Right lobe of liver (tissue), 6 donors: ENCODE results near the gene RUVBL2. TPM values are rescaled to one million over a fixed set of nuclear protein-coding genes. Genes with fewer than 3 reads are reported as not detected.
A peak's percentile ranks its signal among the peaks of the same experiment; 100 is the strongest.

Source experiments
- ATAC-seq, 4 donors: fragments of 200-7000 bp; cut with Tn5 transposase; one replicate each; pipeline ENCODE4 v1.9.1; 2020; ENCODE audit warnings: mild to moderate bottlenecking in 4 of 4, moderate library complexity in 4 of 4
- DNase-seq, 3 donors: peaks; one replicate each; pipeline ENCODE4 v3.0.0-alpha.2; 2020
- H3K27ac ChIP-seq, 3 donors: fragments of 200-600 bp; one replicate each; pipeline ENCODE4 v1.8.0; 2022
- H3K27me3 ChIP-seq, 2 donors: fragments of 200-600 bp; one replicate each; pipeline ENCODE4 v1.8.0; 2022
- H3K36me3 ChIP-seq, 4 donors: fragments of 200-600 bp; sonication (generic) in 1 of 4; one replicate each; pipeline versions ENCODE4 v1.5.1 to v1.8.0; 2017 to 2022; ENCODE audit warnings: control low read depth in 1 of 4
- H3K4me1 ChIP-seq, 4 donors: fragments of 200-600 bp; sonication (generic) in 1 of 4; one replicate each; pipeline versions ENCODE4 v1.5.1 to v1.8.0; 2017 to 2022; ENCODE audit warnings: control low read depth in 1 of 4
- H3K4me3 ChIP-seq, 3 donors: fragments of 200-600 bp; one replicate each; pipeline ENCODE4 v1.8.0; 2022
- H3K9me3 ChIP-seq, 4 donors: fragments of 200-600 bp; sonication (generic) in 1 of 4; one replicate each; pipeline versions ENCODE4 v1.5.1 to v1.8.0; 2017 to 2022; ENCODE audit warnings: control low read depth in 1 of 4
- CTCF ChIP-seq, 4 donors: fragments of 200-600 bp in 3 of 4; fragments of 450-650 bp in 1 of 4; IDR thresholded peaks; one replicate each; pipeline versions ENCODE4 v1.5.1 to v1.8.0; 2016 to 2022; ENCODE audit warnings: antibody characterized with exemption in 4 of 4, mild to moderate bottlenecking in 2 of 4
- POLR2A ChIP-seq: fragments of 450-650 bp; IDR thresholded peaks from one replicate; pipeline ENCODE4 v1.6.1; 2017; ENCODE audit warnings: antibody characterized with exemption, mild to moderate bottlenecking
- WGBS: methylation state at CpG from one replicate; pipeline ENCODE4 v1.1.6; 2018; ENCODE audit warnings: low coverage, low lambda C conversion rate; ENCODE audit not compliant: insufficient coverage; ENCODE audit errors: missing lambda C conversion rate; 5-methylcytosine and 5-hydroxymethylcytosine counted together
- intact Hi-C, 2 donors: fragments of 100-400 bp; cut with DNase I; formaldehyde crosslinking; loops; one replicate each; pipeline versions ENCODE4 v1.11.2 to v1.14.1; 2022
- microRNA-seq, 2 donors: library from miRNA; unstranded; fragments of <30 nt; microRNA quantifications; one replicate each; pipeline ENCODE4, GENCODE V29; 2019 to 2020
- small RNA-seq, 2 experiments: library from RNA; depleted of rRNA; stranded (forward); fragments of <200 nt; gene quantifications; one replicate each; pipeline ENCODE3, GENCODE V24; 2016
- total RNA-seq, 6 experiments: library from RNA; depleted of rRNA in 2 of 6; stranded (reverse); fragments of >200 nt in 2 of 6; fragmentation: NEBNext Ultra II Directional in 3 of 6; extraction: Animal tissue kit (Norgen Biotek cat#: 25700) in 3 of 6; gene quantifications; one replicate each; pipeline versions ENCODE4 v1.1.0 to v1.2.4, GENCODE V29; 2016 to 2023
- donor health status: DM: no; HTN: yes; CAD: no.
- donor health status: DM: no; HTN: no; CAD: no.
- donor health status: DM: no; HTN: no; CAD: no.
- donor health status: DM: no; HTN: yes; CAD: no.
- donor health status: DM: no; HTN: yes; CAD: no.

RUVBL2 gene
- total RNA-seq, 6 experiments from 2014 or later = 22.8 to 66.7 (median 32.3) TPM

- ATAC-seq = no peak
- 42% methylated on average over 10 of the region's 25 CpGs for WGBS
These were observed 67.8 kb downstream of the RUVBL2 start for GRCh38 chr19:49061445-49061844.

DNA sequence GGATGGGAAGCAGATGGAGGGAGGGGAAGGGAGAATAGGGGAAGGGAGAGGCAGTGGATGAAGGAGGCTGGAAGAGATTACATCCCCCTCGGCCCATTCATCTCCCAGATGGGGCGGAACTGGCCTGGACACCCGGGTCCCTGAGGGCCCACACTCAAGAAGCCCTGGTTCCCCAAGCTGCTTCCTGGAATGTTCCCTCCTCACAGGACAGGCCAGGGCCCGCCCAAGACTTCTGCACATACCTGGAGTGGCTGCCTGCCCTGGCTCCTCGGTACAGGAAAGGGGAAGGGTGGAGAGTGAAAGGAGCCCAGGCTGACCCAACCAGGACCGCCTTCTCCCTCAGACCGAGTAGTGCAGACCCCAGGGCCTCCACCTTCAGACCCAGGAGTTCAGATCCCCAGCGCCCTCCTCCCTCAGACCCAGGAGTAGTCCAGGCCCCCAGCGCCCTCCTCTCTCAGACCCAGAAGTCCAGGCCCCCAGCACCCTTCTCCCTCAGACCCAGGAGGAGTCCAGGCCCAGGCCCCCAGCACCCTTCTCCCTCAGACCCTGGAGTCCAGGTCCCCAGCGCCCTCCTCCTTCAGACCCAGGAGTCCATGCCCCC lies 70.4 kb downstream of the RUVBL2 start:
- DNase-seq = no peak
- Histone ChIP-seq H3K27me3 (no peaks in the 10 kb centered on the region), H3K27ac (no peak overlapping the region), H3K9me3 (no peaks in the 10 kb centered on the region), H3K4me1 (no peaks in the 10 kb centered on the region), H3K36me3 (no peaks in the 10 kb centered on the region), H3K4me3 (no peak overlapping the region)
- intact Hi-C loops = no loop called here
- TF ChIP-seq POLR2A = no peak
- no peak for TF ChIP-seq CTCF (IDR thresholded peaks at IDR 0.05)
- WGBS = 34% methylated on average over 3 of the region's 10 CpGs
- peak in 1 of 4 donors; percentile 10 for ATAC-seq

More at GRCh38 chr19:49061445-49061844, 67.8 kb downstream of the RUVBL2 start:
- H3K9me3 ChIP-seq = no peaks in the 10 kb centered on the region
- TF ChIP-seq POLR2A (no peak), CTCF (IDR thresholded peaks at IDR 0.05) (no peak)
- H3K27ac ChIP-seq = no peak overlapping the region
- intact Hi-C loops = no loop called here
- no peaks in the 10 kb centered on the region for H3K36me3 ChIP-seq
- no peaks in the 10 kb centered on the region for H3K27me3 ChIP-seq
- peaks cover 0 to 5% (median under 1%) of the 10 kb centered on the region in 4 donors for H3K4me1 ChIP-seq
- no peak overlapping the region for H3K4me3 ChIP-seq
- no peak for DNase-seq

DNA sequence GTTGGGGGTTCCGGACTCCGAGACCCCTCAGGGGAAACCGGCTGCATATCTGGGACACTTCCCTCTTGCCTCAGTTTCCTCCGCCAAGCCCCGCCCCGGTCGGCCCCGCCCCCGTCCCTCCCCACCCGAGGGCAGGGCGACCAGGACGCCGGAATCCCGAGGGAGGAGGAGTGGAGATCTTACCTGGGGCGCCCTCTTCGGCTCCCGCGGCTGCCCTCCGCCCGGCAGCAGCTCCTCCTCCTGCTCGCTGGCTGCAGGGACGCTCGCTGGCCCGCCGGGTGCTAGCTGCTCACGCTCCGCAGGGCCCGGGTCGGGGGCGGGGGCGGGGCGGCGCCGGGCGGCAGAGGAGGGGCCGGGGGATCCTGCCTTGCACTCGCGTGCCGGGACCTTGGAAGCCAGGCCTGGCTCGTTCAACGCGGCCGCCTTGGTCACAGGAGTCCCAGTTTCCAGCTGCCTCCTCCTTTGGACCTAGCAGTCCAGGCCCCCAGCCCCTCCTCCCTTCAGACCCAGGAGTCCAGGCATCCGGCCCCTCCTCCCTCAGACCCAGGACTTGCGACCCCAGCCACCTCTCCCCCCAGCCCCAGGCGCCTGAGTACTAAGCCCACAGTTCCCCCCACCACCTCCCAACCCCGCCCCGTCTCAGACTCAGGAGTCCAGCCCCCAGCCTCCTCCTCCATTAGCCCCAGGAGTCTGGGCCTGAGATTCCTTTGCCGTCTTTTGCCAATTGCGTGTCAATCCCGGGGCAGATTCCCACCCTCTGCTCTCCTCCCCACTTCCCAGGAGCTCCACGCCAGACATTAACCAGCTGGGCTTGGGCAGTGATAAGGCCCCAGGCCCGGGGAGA lies 71.3 kb downstream of the RUVBL2 start, which contains the start of gene NTF4:
NTF4 (minus strand) TSS at position 51 of the 844 bp plus-strand sequence. CDS start 2,821 bp downstream, outside the sequence.
- Histone ChIP-seq H3K27me3 (no peaks in the 10 kb centered on the region), H3K36me3 (no peaks in the 10 kb centered on the region), H3K9me3 (no peaks in the 10 kb centered on the region), H3K4me1 (no peaks in the 10 kb centered on the region), H3K4me3 (no peak within 1 kb of the TSS), H3K27ac (no peak within 1 kb of the TSS)
- TF ChIP-seq POLR2A (no peak), CTCF (IDR thresholded peaks at IDR 0.05) (no peak)
- intact Hi-C loops = no loop called here
- no peak for DNase-seq
- WGBS = 11% methylated on average over 3 of the region's 53 CpGs
- peak; percentile 31 to 52 (median 38) for ATAC-seq

Small RNAs within 50 kb of the gene (microRNA-seq; reads per million reads assigned to microRNA genes)
- 0 reads per million in 2 donors for gene MIR6798

Small RNAs within 50 kb of the gene (small RNA-seq; reads per million reads assigned to genes)
- gene MIR6798 = 0 to 0.10 reads per million in 2 experiments

Other genes starting within 250 kb of the RUVBL2 start
- under 1 TPM in 5 of 6 experiments, not detected in 1; 0.10 to 0.35 (median 0.13) TPM for gene IZUMO1, start 247.0 kb upstream of the RUVBL2 start, total RNA-seq
- 1 to 10 TPM in 3 of 6 experiments, under 1 TPM in 3; 0.22 to 1.9 (median 0.93) TPM for gene FUT1, start 241.2 kb upstream of the RUVBL2 start, total RNA-seq
- gene FGF21, start 238.4 kb upstream of the RUVBL2 start, total RNA-seq = 10 to 100 TPM in 4 of 6 experiments, 1 to 10 TPM in 1, not detected in 1; 5.1 to 55.3 (median 32.7) TPM
- gene BCAT2, start 182.9 kb upstream of the RUVBL2 start, total RNA-seq = 10 to 100 TPM in 4 of 6 experiments, 1 to 10 TPM in 2; 8.9 to 48.3 (median 12.5) TPM
- 10 to 100 TPM in 4 of 6 experiments, 1 to 10 TPM in 2; 3.5 to 78.0 (median 15.7) TPM for gene HSD17B14, start 157.4 kb upstream of the RUVBL2 start, total RNA-seq
- 10 to 100 TPM in 4 of 6 experiments, 1 to 10 TPM in 2; 5.7 to 25.6 (median 12.0) TPM for gene PLEKHA4, start 125.3 kb upstream of the RUVBL2 start, total RNA-seq
- gene PPP1R15A, start 121.5 kb upstream of the RUVBL2 start, total RNA-seq = 10 to 100 TPM in 4 of 6 experiments, 1 to 10 TPM in 2; 4.5 to 25.6 (median 12.2) TPM
- not detected for gene TULP2, start 95.1 kb upstream of the RUVBL2 start, total RNA-seq
- 100 to 1,000 TPM; 306 to 376 (median 349) TPM for gene NUCB1, start 93.6 kb upstream of the RUVBL2 start, total RNA-seq
- under 1 TPM in 1 of 6 experiments, not detected in 5; 0.29 TPM for gene DHDH, start 60.2 kb upstream of the RUVBL2 start, total RNA-seq
- 10 to 100 TPM; 15.9 to 54.1 (median 30.8) TPM for gene BAX, start 39.0 kb upstream of the RUVBL2 start, total RNA-seq
- over 10,000 TPM in 3 of 6 experiments, 1,000 to 10,000 TPM in 3; 5,005 to 19,229 (median 10,447) TPM for gene FTL, start 28.6 kb upstream of the RUVBL2 start, total RNA-seq
- 10 to 100 TPM in 2 of 6 experiments, 1 to 10 TPM in 4; 4.7 to 12.5 (median 8.9) TPM for gene GYS1, start 578 bp upstream of the RUVBL2 start, total RNA-seq
- gene LHB, start 23.2 kb downstream of the RUVBL2 start, total RNA-seq = not detected
- not detected for gene CGB3, start 30.4 kb downstream of the RUVBL2 start, total RNA-seq
- not detected for gene CGB2, start 38.0 kb downstream of the RUVBL2 start, total RNA-seq
- not detected for gene CGB1, start 43.0 kb downstream of the RUVBL2 start, total RNA-seq
- gene CGB5, start 50.0 kb downstream of the RUVBL2 start, total RNA-seq = not detected
- not detected for gene CGB8, start 55.2 kb downstream of the RUVBL2 start, total RNA-seq
- not detected for gene CGB7, start 63.9 kb downstream of the RUVBL2 start, total RNA-seq
- gene NTF4, start 70.9 kb downstream of the RUVBL2 start, total RNA-seq = not detected
- not detected for gene KCNA7, start 78.8 kb downstream of the RUVBL2 start, total RNA-seq
- 100 to 1,000 TPM in 5 of 6 experiments, 10 to 100 TPM in 1; 80.8 to 187 (median 123) TPM for gene SNRNP70, start 91.6 kb downstream of the RUVBL2 start, total RNA-seq
- gene LIN7B, start 120.5 kb downstream of the RUVBL2 start, total RNA-seq = 1 to 10 TPM; 1.5 to 4.3 (median 2.4) TPM
- 1 to 10 TPM in 5 of 6 experiments, under 1 TPM in 1; 0.73 to 8.1 (median 1.5) TPM for gene C19orf73, start 125.3 kb downstream of the RUVBL2 start, total RNA-seq
- 1 to 10 TPM; 1.8 to 6.6 (median 3.1) TPM for gene PPFIA3, start 125.7 kb downstream of the RUVBL2 start, total RNA-seq
- under 1 TPM in 4 of 6 experiments, not detected in 2; 0.18 to 0.68 (median 0.19) TPM for gene HRC, start 161.5 kb downstream of the RUVBL2 start, total RNA-seq
- 10 to 100 TPM in 5 of 6 experiments, 1 to 10 TPM in 1; 9.2 to 31.1 (median 14.3) TPM for gene TRPM4, start 163.9 kb downstream of the RUVBL2 start, total RNA-seq